HG03159 (cell line): Measurements from ENCODE around the gene PTK6.
"Not testable (repeated sequence)": the region's sequence is repeated elsewhere in the genome, so short reads cannot be mapped to it uniquely, and the experiment has no call there.

Experiments
- ATAC-seq: cut with Tn5 transposase; IDR thresholded peaks from one replicate; pipeline ENCODE4 v1.9.1; 2021; ENCODE audit warnings: mild to moderate bottlenecking, moderate library complexity; ENCODE audit not compliant: unreplicated experiment

Gene PTK6

GRCh38 chr20:63483834-63484233, 53.3 kb downstream of the PTK6 start:
- ATAC-seq: no peak

DNA sequence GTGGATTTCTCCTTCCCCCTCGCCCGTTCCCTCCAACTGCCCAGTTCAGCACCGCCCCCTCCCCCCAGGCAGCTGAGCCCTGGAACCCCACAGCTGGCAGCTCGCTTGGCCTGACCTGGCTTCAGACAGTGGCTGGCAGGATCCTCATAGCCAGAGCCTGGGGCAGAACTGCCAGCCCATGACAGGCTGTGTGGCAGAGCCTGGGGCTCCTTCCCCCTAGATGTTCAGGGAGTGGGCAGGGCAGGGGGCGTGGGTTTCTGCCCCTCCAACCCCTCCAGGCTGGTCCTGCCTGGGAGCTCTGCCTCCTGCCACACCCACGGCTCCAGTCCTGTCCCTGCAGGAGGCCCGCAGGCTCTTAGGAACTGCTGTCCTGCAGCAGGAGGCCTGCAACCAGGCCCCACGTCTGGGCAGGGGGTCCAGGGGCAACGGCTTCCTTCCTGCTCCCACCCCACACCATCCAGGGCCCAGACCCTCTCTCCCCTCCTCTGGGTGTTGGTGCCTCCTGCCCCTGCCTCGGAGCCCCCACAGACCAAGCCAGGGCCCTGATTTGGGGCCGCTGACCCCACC, 55.1 kb downstream of the PTK6 start:
- ATAC-seq: no peak

DNA sequence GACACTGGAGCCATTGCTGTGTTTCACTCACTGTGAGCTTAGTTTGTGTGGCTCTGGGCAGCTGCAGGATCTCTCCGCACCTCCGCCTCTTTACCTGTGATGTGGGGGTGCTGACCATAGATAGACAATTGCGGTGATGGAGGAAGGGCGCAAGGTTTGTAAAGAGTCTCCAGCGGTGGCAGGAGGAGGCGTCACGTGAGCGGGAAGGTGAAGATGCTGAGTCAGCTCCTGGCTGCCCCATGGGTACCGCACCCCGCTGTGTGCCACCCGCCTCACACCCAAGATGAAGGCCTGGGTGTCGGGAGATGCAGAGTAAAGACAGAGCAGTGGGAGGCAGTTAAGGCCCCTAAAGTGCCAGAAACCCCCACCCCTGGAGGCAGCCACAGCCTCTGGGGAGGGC, 55.7 kb downstream of the PTK6 start:
- no peak for ATAC-seq

- ATAC-seq: not testable (repeated sequence)
Measured at GRCh38 chr20:63479695-63480419, 57.3 kb downstream of the PTK6 start.

DNA sequence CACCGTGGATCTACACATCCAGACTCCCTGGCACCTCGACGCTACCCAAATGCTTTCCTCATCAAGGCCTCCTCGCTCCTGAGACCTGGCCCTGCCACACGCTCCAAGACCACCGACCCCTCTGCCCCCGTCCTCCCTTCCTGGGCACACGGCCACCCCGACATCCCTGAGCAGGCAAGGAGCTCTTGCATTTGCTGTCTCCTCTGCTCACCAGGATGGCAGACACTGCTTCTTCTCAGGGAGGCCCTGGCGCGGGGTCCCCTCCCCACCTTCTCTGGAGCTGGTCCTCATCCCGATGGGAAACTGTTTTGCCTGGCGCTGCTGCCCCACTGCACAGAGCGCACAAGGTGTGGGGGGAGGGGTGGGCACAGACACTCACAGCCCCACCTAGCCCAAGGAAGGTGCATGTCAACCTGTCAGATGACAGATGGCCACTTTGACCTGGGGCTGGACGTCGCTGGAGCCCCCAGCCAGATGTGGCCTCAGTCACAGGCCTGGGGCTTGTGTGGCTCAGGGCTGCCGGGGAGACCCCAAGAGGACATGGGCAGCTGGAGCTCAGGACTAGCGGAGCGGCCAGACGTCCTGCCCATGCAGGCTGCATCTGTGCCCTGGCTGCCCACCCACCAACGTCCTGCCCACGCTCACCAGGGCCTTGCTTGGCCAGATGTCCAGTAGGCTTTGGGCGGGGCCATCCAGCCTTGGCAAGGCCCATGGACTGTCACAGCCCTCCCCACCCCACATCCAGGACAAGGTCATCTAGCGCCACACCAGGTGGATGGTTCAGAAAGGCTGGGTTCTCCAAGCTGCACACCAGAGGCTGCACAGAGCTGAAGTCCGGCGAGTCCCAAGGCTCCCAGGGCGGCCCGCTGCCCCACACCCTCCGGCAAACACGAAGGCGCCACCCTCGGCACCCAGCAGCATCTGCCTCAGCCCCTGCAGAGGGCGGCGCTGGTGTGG, 58.6 kb downstream of the PTK6 start:
- ATAC-seq: no peak
